GM18499 (cell line): Measurements from ENCODE around the gene DYNLRB2.

ENCODE experiments used
- ATAC-seq: cut with Tn5 transposase; IDR thresholded peaks from one replicate; pipeline ENCODE4 v1.9.1; 2021; ENCODE audit warnings: moderate number of reproducible peaks; ENCODE audit not compliant: insufficient read depth, unreplicated experiment

The DYNLRB2 gene

DNA sequence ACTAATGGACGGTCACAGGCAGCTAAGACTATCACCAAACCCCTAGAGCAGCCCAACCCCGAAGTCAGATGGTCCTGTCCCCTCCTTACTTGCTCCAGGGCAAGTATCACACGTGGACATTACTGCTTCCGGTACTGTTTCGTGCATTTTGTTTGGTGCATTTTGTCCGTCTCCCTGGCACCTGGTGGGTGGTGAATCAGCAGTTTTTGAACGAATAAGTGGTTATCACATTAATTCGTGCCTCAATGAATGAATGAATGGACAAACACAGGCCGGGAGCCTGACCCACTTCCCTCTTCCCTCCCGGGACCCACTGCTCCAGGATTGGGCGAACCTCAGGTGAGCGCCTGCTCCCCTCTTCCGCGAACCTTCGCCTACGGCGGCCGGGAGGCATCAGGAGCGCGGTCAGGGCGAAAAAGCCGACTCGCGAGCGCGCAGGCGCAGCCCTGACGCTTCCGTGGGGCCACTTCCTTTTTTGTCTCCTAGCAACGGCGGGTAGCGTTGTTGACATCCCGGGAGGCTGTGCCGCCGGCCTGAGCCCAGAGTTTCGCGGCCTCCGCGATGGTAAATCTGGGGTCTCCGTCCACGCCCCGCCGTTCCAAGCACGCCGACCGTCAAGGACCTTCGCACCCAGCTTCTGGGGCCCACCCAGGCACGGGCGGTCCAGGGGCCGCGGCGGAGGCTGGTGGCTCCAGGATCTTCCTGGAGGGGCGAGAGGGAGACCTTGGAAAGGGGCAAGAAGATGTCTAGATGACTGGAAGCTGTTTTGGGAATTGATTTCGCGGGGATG, at the start of gene DYNLRB2:
DYNLRB2 (plus strand) TSS at position 478 of the 790 bp plus-strand sequence; CDS start at position 562, 84 bp downstream.
- ATAC-seq = peak; percentile 64

DNA sequence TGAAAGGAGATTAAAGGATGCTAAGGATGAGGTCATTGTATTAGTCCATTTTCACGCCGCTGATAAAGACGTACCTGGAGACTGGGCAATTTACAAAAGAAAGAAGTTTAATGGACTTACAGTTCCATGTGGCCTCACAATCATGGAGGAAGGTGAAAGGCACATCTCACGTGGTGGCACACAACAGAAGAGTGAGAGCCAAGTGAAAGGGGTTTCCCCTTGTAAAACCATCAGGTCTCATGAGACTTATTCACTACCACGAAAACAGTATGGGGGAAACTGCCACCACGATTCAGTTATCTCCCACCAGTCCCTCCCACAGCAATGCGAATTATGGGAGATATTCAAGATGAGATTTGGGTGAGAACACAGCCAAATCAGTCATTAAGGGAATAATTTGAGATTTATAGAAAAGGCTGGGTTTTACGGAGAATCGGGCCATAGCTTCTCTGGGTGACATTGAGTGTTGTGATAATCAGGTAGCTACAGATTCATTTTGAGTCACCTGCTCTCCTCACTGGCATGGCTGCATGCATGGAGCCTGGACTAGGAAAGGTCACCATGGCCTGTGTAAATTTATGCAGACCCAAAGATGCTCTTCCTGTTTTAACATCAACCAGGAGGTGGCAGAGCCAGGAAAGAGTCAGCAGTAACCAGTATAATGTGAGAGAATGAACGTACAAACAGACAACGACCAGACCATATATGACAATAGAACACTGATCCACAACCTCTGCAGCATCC, 40.5 kb upstream of the DYNLRB2 start:
- ATAC-seq = no peak

DNA sequence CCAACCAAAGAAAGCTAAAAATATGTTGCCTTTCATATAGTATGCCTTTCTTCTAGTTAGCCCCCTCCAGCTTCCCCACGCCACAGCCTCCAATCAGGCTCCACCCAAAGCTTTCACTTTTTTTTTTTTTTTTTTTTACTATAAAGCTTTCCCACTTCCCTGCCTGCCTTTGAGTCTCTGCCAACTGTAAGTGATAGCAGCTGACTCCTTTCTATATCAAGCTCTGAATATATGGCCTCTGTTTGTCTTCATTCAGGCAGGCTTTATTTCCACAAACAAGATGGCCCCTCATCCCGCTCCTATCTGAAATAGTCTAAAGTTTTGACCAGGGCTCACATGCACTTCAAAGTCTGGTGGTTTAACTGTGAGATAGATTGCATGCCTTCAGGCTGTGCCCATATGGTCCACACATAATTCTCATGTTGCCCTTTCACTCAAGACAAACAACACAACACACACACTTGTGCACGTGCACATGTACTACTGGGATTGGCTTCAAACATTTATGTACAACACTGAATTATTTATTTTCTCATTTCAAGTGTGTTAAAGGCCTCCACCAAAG, 39.8 kb upstream of the DYNLRB2 start:
- ATAC-seq = no peak

DNA sequence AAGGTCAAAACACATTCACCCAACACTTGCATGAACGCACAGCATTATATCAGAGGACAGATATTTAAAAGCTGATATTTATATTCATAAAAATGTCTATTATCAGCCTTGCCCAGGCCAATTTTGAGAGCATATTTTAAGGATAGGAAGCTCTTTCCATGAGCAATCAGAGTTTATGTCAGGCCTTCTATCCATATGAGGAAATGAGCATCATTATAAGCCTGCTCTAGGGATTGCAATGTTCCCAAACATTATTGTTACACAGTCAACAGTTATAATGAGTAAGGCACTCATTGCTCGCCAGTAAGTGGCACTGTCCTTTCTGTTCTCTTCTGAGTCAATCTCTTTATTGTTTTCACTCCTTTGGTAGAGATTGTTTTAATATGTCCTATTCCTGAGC, 37.7 kb upstream of the DYNLRB2 start:
- ATAC-seq = no peak

DNA sequence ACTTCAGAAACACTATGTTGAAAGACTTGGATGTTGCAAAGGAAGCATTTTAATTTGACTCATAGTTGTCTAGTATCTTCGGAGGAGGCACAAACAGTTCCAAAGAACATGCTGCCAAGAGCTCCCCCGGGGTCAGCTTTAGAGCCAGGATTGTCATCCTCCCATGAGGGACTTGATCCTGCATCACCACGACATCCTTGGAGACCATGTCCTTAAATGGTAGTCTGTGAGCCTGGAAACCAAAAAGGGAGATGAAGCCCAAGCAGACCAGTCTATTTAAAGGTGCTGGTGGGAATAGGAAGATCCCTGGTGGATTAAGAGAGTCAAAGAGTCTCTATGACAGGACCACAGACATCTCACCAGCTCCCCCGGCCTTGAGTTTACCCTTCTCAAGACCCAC, 33.3 kb upstream of the DYNLRB2 start:
- no peak for ATAC-seq

DNA sequence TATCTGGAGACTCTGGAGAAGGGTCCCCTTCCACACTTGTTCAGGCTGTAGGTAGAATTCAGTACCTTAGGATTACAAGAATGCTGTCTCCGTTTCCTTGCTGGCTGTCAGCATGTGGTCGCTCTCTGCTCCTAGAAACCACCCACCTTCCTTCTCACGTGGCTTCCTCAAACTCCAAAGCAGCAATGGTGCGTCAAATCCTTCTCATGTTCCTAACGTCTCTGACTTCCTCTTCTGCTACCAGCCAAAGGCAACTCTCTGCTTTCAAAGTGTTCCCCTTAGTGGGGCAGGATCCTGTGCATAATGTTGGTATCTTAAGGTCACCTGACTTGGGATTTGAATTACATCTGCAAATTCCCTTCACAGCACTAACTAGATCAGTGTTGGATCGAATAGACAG, 30.9 kb upstream of the DYNLRB2 start:
- no peak for ATAC-seq

DNA sequence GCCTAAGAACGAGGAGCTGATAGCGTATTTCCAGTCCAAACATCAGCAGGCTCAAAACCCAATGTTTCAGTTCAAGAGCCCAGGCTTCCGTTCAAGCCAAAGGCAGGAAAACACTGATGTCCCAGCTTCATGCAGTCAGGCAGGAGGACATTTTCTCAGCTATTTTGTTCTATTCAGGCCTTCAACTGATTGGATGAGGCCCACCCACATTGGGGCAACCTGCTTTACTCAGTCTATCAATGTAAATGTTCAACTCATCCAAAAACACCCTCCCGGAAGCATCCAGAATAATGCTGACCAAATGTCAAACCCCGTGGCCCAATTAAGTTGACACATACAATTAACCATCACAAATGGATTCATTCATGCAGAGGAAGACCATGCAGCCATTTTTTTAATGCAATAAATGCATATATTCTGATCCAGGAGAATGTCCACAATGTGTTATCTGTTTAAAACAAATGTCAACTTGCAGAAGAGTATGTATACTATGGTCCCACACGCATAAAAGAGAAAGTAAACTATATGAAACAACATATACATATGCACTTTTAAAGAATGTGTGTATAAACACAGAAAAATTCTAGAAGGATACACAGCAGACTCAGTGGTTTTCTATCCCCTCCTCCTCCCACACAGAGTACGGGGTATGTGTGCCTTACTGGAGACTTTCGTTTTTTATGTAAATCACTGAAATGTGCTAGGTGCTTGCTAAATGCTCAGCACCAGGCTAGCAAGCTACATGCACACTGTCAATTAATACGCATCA, 28.8 kb upstream of the DYNLRB2 start:
- no peak for ATAC-seq

DNA sequence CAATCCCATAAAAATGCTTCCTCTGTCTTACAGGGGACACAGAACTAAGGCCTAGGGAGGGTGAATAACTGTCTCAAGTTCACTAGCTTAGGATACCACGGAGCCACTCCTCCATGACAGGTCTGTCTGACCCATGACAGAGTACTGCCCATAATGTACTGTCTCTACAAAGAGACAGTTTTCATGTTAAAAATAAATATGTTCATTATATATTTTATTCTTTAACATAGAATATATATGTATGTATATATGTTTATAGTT, 28.3 kb upstream of the DYNLRB2 start:
- ATAC-seq = no peak

DNA sequence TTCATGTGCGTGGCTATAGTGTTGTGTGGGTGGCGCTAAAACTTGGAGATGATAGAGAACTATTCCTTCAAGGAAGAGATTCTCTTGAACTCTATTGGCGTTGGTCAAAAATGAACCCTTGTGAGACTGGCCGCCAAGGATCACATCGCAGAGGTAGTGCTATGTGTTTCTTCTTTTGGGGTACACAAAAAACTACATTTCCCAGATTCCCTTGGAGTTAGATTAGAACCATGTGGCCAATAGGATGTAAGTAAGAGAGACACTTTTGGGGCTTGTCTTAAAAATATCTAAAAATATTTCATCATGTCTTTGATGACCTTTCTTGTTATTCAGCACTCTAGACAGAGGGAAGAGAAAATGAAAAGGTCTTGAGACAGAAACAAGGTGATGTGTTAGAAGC, 25.4 kb upstream of the DYNLRB2 start:
- ATAC-seq = no peak

DNA sequence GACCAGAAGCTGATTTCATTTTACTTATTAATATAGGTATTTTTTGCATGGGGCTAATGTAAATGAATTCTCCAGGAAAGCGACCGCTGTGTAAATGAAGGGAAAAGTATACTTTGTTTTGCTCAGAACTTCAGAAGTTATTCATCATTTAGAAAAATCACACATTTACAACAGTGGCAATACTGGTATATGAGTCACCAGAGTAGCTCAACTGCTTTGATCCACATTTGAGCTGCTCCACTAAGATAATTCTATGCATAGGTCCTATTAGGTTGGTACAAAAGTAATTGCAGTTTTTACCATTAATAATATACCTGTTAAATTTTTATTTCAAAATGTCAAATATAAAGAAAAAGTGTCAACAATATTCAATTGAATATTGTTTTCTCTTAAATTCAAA, 22.9 kb upstream of the DYNLRB2 start:
- no peak for ATAC-seq

DNA sequence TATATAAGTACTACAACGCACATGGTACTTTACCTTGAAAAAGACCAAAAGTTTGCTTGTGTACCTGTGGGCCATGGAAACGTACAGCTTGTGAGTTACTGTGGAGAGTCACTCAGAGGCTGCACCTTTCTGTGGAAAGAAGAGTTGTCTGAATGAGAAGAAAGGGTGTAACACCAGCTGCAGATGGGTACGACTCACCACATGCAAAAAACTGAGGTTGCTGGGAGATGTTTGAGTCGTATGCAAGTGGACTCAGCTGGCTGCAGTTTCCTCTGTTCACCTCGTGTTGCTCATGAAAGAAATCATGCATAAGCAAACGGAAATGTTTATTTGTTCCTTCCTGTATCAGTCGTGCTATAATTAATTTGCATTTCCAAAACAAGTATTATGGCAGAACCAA, 22.4 kb upstream of the DYNLRB2 start:
- ATAC-seq = no peak

DNA sequence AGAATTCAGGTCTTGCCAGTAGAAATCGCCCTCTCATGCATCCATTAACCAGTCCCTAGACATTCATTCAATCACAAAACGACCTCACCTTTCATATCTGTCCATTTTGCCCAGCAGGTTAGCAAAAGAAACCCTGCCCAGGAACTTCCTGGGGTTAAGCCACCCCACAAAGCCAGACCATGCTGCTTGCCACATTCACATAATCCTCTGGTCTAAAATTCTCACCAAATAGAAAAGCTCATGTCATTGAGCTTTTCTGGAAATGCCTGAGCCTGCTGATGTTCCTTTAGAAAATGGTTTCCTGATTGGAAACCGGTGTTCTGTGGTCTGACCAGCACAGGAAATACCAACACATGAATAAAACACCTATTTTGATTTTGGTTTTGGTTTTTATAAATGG, 21.6 kb upstream of the DYNLRB2 start:
- ATAC-seq = no peak

DNA sequence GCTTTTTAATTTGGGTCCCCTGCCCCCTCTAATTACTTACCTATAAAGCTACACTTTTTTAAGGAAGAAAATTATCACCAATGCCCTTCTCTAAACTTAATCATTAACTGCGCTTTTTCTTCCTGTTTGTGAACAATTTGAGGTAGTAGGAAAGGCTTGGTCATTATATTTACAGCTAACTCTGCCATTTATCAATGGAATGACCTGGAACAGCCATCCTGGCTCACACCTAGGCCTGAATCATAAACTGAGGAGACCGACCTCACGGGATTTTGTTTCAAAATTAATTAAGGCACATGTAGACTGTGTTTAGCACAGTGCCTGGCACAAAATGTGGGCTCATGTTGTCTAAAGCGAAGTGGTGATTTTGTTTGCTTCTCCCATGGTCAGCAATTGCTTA, 15.4 kb upstream of the DYNLRB2 start:
- ATAC-seq = no peak

DNA sequence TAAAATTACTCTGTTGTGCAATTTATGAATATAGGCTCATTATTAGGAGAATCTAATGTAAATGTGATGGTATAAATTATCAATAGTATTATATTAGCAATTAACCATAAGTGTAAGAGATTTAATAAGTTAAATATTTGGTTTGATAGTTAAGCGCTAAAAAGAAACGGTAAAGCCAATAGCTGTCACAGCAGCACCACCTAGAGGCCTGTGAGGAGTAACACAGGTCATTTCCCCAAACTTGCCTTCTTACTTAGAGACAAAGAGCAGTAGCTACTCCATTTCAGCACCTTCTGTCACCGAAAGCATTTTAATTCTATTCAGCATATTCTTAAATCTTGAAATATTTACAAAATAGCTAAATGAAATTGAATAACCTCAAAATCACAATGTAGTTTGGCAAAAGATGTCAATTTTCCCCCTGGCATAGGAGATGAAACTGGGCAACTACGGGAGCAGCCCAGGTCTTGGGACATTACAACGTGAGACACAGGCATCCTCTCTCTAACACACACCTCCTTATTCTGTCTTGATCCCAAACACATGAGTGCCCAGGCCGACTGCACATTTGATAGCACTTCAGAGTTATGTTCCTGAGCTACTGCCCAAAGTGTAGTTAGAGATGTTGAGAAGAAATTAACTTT, 14.3 kb upstream of the DYNLRB2 start:
- ATAC-seq = no peak

DNA sequence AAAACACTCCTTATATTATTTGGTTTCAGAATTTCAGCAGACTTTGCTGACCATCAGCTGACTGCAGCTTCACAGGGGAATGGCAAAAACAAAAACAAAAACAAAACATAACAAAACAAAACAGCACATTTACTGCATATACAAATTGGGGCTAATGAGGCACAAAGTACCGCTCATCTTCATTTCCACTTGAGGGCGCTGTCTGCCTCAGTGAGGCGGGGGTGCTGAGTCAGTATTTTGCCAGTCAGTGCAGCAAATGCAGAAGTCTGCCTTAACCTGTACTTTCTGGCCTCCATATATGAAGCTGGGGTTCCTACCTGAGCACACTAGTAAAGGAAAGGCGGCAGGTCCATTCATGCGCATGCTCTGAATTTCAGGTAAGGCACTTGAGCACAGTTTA, 13.5 kb upstream of the DYNLRB2 start:
- ATAC-seq = no peak

DNA sequence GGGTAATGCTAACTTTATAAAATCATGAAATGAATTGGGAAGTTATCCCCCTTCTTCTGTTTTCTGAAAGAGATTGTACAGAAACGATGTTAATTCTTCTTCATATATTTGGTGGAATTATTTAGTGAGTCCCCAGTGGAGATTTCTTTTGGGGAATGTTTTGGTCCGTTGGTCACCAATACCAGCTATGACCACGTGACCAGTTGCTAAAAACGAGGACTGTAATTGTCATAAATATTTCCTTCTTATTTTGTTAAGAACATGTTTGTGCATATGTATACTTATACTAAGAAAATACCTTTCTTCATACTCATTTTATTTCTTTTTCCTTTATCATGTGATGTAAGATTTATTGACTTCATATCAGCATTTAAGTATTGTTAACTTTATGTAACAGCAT, 10.3 kb upstream of the DYNLRB2 start:
- ATAC-seq = no peak

DNA sequence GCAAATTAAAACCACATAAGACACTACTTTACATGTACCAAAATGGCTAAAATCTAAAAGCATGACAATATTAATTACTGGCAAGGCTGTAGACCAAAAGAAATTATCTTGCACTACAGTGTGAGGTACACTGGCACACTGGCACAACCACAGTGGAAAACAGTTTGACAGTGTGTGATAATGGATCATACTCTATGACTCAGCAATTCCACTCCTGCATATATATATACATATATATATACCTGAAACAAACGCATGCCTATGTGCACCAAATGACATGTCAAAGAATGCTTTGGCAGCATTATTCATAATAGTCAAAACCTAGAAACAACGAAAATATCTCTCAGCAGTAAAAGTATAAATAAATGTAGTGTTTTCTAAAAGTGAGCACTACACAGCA, 4.6 kb upstream of the DYNLRB2 start:
- no peak for ATAC-seq

DNA sequence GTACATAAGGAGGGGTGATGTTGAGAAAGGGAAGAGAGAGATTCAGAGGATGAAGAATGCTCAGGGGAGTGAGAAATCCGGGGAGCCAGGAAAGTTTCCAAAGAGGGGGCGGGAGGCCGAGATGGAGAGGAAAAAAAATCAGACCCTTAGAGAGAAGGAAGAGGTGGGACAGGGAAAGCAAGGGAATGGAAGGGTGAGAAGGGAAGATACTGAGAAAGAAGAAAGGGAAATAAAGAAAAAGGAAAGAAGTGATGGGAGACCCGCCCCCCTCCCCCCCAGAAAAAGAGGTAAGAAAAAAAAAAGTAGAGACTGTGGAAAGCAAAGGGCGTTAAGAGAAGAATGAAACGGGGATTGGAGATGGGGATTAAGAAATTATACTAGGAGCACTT, 507 bp downstream of the DYNLRB2 start:
- no peak for ATAC-seq

DNA sequence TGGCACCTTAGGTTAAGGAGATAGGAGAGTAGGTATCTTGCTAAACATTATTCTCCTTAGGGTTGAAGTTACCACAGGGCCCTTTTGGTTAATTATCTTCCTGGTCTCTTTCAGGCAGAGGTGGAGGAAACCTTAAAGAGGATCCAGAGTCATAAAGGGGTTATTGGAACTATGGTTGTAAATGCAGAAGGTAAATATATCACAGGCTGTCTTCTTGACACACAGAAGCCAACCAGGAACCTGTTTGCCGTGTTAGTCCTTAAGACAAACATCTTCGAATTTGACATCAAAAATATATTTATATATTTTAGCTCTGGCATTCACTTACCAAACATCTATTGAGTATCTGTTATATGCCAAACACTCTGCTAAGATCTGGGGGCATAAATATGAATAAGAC, 2.4 kb downstream of the DYNLRB2 start:
- ATAC-seq = no peak

DNA sequence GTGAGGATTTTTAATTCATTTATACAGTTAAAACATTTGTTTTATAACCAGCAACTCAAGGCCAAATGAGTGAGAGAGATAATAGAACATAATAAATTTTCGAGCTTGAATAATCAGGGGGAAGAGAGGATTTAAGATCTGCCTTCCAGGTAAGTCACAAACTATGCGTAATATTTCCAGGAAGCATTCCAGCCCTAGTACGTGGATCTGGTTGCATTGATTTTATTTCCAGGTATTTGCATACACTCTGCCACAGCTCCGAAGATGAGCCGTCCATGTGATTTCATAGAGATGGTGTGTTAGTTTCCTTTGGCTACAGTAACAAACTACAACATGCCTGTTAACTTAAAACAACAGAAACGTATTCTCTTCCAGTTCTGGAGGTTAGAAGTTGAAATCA, 3.5 kb downstream of the DYNLRB2 start:
- ATAC-seq = no peak

DNA sequence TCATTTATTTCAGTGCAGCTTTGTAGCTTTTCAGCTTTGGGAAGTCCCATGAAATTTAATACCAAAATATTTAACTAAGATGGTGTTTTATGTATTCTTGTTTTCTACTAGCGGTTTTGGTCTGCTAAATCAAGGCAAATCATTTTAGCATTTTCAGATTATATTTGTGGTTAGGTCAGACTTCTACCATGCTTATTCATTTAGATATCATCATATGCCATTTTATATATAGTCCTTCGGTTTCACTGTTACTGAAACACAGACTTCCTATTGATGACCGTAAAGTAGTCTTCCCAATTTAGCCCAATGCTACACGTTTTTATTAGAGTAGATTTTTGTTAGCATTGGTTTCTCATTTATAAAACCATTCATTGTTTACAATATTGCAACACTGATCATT, 5.5 kb downstream of the DYNLRB2 start:
- no peak for ATAC-seq
